ENCODE results near the gene BCAS3. TPM values are rescaled to one million over a fixed set of nuclear protein-coding genes. Genes with fewer than 3 reads are reported as not detected.
A peak's percentile ranks its signal among the peaks of the same experiment; 100 is the strongest.

Gene BCAS3
- total RNA-seq, 1 donor from 2014 or later, result 22.6 TPM

DNA sequence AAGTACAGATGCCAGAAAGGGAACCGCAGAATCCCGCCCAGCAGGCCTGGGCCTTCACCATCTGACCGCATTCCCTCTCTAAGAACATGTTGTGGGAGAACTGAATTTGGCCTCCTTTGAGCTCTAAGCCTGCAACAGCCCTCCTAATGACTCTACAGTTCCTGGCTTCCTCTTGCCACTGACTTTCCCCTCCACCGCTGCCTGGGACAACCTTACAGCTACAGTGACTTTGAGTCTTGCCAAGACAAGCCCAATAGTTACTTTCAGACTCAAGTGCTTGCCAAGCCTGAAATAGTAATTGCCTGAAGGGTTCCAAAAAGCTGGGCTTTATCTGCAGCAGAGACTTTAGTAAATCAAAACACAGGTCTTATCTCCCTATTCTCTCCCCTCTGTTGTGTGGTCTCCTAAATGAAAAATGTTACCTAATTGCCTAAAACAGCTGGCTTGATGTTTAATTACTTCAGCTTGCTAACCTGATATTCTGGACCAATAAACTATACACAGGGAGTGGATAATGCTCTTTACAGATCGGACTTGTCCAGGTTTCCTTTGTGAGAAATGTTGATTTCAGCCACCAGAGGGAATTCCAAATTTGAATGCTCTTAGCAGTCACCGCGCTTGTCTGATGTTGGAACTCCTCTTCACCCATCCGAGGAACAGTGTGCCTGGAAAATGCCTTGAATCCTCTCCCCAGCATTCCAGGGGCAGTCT lies 636.9 kb downstream of the BCAS3 start:
- Mint-ChIP-seq H3K36me3 (ENCODE audit: low read depth) (no peaks in the 10 kb centered on the region), H3K9me3 (ENCODE audit: low read depth) (no peaks in the 10 kb centered on the region), H3K4me1 (ENCODE audit: low read depth) (peaks cover 21% of the 10 kb centered on the region), H3K27ac (ENCODE audit: unreplicated experiment) (no peak overlapping the region), H3K27me3 (ENCODE audit: low read depth) (no peaks in the 10 kb centered on the region), H3K4me3 (ENCODE audit: unreplicated experiment) (no peak overlapping the region)
- peak; percentile 25 for TF ChIP-seq CTCF (IDR thresholded peaks at IDR 0.05)
- DNase-seq (ENCODE audit: low spot score), result no peak

- Mint-ChIP-seq H3K4me3 (ENCODE audit: unreplicated experiment) (no peak overlapping the region), H3K27ac (ENCODE audit: unreplicated experiment) (no peak overlapping the region), H3K4me1 (ENCODE audit: low read depth) (peaks cover 10% of the 10 kb centered on the region), H3K36me3 (ENCODE audit: low read depth) (no peaks in the 10 kb centered on the region), H3K9me3 (ENCODE audit: low read depth) (no peaks in the 10 kb centered on the region), H3K27me3 (ENCODE audit: low read depth) (no peaks in the 10 kb centered on the region)
- no peak for DNase-seq (ENCODE audit: low spot score)
- TF ChIP-seq CTCF (IDR thresholded peaks at IDR 0.05), result no peak
Observed at GRCh38 chr17:61316633-61317032, 639.0 kb downstream of the BCAS3 start.

DNA sequence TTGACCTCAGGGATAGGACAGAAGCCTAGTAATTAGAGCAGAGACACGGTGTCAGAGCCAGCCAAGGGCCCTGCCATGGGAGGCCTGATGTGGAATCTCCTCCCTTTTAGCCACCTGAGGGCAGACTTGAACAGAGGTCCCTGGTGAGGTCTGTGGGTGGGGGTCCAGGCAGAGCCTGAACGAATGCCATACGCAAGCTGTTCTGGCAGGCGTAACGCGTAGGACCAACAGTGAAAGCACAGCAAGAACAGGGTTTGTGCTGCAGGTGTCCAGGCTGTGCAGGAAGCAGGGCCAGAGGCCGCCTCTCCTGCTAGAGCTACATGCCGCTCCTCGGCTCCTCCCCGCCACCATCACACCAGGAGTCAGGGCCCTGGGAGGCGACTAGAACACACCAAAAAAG lies 640.1 kb downstream of the BCAS3 start:
- Mint-ChIP-seq H3K36me3 (ENCODE audit: low read depth) (peaks cover 2% of the 10 kb centered on the region), H3K4me1 (ENCODE audit: low read depth) (peaks cover 13% of the 10 kb centered on the region), H3K9me3 (ENCODE audit: low read depth) (no peaks in the 10 kb centered on the region), H3K27ac (ENCODE audit: unreplicated experiment) (no peak overlapping the region), H3K4me3 (ENCODE audit: unreplicated experiment) (no peak overlapping the region), H3K27me3 (ENCODE audit: low read depth) (no peaks in the 10 kb centered on the region)
- TF ChIP-seq CTCF (IDR thresholded peaks at IDR 0.05), result no peak
- no peak for DNase-seq (ENCODE audit: low spot score)

DNA sequence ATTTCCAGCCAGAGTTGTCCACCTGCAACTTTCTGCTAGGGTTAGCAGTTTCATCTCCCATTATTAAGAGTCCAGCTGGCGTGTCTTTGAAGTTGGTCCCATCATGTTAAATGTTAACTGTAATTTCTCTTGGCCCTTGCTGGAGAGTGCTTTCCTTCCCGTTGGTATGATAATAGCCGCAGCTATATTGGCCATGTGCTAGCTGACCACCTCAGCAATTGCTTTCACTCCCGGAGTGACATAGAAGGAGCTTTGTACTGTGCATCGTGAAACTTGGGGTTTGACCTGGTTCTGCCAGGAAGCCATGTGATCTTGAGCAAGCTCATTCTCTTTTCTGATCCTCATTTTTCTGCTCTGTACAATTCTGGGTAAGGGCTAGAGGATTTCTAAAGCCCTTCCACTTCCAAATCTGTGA lies 641.0 kb downstream of the BCAS3 start:
- Mint-ChIP-seq H3K36me3 (ENCODE audit: low read depth) (peaks cover 2% of the 10 kb centered on the region), H3K4me1 (ENCODE audit: low read depth) (peaks cover 19% of the 10 kb centered on the region), H3K4me3 (ENCODE audit: unreplicated experiment) (no peak overlapping the region), H3K27ac (ENCODE audit: unreplicated experiment) (no peak overlapping the region), H3K27me3 (ENCODE audit: low read depth) (no peaks in the 10 kb centered on the region), H3K9me3 (ENCODE audit: low read depth) (no peaks in the 10 kb centered on the region)
- TF ChIP-seq CTCF (IDR thresholded peaks at IDR 0.05), result no peak
- DNase-seq (ENCODE audit: low spot score), result no peak

GRCh38 chr17:61321344-61321743 lies 643.7 kb downstream of the BCAS3 start:
- H3K4me1 Mint-ChIP-seq (ENCODE audit: low read depth), result peaks cover 34% of the 10 kb centered on the region
- H3K27ac Mint-ChIP-seq (ENCODE audit: unreplicated experiment), result no peak overlapping the region
- no peak for TF ChIP-seq CTCF (IDR thresholded peaks at IDR 0.05)
- no peaks in the 10 kb centered on the region for H3K9me3 Mint-ChIP-seq (ENCODE audit: low read depth)
- no peaks in the 10 kb centered on the region for H3K27me3 Mint-ChIP-seq (ENCODE audit: low read depth)
- H3K36me3 Mint-ChIP-seq (ENCODE audit: low read depth), result peaks cover 2% of the 10 kb centered on the region
- H3K4me3 Mint-ChIP-seq (ENCODE audit: unreplicated experiment), result no peak overlapping the region
- no peak for DNase-seq (ENCODE audit: low spot score)
